NCI-H69 (cell line): ENCODE measurements around the gene RAB28.

Experiments
- DNase-seq: peaks from one replicate; lab custom pipeline; 2025; lab: John Stamatoyannopoulos, UW

The RAB28 gene

DNA sequence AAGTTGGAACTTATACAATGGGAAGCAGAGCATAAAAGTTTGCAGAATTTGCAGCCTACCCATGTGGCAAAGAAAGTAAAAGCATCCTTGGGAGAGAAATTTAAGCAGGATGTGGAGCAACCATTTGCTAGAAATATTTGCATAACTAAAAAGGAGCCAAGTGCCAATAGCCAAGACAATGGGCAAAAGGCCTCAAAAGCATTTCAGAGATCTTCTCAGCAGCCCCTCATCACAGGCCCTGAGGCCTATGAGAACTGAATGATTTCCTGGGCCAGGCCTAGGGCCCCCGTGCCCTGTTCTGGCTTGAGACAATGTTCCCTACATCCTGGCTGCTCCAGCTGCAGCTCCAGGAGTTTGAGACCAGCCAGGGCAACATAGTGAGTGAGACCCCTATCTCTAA is 25.3 kb upstream of the RAB28 start:
- DNase-seq, result no peak

DNA sequence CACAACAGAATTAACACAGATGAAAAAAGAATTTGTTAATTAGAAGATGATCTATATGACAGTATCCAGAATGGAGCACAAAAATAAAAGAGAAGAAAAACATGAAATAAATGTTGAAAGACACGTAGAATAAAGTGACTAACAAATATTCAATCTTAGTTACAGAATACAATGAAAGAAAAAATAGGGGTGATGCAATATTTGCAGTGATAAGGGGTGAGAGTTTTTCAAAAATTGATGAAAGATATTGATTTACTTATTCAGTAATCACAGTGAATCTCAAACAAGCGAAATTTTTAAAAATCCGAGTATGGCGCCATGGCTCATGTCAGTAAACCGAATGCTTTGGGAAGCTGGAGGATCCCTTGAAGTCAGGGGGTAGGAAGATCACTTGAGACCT is 20.2 kb upstream of the RAB28 start:
- no peak for DNase-seq

DNA sequence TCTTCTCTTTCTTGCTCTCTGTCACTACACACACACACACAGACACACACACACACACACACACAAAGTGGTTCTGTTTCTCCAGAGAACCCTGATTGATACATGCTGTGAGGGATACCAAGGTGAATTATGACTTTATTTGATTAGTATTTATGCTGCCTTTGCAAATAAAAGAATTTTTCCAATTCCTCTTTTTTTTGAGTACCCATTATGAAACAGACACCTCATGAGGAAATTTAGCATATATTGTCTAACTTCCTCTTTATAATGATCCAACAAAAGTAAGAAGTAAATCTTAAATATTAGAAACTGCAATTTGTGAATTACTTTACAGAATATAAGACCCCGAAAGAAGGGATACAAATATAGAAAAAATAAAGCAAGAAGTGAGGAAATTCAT is 14.3 kb upstream of the RAB28 start:
- peak; percentile 9 for DNase-seq

DNA sequence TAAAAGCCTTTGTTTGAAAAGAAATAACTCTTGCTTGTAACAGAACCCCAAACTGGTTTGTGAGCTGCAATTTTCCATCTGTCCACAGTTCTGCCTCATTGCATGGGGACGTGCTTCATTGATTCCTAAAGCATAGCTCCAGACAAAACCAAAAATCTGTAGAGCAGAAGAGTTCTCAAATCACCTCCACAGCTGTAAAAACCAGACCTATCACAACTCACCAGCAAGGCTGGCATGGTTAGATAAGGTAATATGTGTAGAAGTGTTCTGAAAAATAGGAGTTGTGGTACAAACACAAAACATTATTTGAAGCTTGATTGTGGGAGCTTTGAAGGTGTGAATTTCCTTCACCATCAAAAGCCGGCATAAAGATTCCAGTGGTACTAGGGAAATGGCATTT is 12.5 kb upstream of the RAB28 start:
- peak; percentile 84 for DNase-seq

DNA sequence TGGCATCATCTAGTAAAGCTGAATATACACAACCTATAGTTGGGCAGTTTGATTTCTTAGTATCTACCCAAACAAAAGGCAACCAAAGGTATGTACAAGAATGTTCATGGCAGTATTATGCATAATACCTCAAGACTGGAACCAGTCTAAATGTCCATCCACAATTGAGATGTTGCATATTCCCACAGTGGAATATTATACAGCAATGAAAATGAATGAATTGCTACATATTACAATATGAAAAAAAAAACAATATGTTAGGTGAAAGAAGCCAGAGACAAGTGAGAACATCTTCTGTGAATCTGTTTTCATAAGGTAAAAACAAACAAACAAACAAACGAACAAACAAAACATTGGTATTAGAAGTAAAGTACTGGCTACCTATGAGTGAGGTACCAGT is 11.6 kb upstream of the RAB28 start:
- no peak for DNase-seq

DNA sequence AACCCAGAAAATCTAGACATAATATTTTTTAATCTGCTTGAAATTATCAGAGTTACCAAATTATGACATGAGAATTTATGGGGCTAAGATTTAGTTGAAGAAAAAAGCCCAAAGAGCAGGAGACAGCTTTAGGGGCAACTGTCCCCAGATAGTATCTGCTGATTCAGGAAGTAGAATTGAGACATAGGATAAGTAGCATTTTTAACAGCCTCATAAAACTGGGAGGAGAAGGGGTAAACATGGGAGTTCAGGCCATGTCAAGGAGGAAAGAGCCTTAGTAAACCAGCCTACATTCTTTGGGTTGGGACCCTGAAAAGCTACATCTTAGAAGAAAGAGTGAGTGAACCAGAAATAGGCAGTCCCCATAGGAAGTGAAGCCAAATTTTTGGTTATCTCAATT is 9.7 kb upstream of the RAB28 start:
- DNase-seq, result peak; percentile 4

DNA sequence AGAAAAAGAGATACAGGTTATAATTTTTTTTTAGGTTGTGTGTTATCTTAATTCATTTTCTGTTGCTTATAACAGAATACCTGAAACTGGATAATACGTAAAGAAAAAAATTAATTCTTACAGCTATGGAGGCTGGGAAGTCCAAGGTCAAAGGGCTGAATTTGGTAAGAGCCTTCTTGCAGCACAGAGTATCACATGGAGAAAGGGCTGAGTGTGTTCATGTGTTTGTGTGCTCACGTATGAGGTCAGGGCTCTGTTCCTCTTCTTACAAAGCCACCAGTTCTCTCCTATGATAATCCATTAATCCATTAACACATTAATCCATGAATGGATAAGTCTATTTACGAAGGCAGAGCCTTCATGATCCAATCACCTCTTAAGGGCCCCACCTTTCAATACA is 8.6 kb upstream of the RAB28 start:
- DNase-seq, result no peak

DNA sequence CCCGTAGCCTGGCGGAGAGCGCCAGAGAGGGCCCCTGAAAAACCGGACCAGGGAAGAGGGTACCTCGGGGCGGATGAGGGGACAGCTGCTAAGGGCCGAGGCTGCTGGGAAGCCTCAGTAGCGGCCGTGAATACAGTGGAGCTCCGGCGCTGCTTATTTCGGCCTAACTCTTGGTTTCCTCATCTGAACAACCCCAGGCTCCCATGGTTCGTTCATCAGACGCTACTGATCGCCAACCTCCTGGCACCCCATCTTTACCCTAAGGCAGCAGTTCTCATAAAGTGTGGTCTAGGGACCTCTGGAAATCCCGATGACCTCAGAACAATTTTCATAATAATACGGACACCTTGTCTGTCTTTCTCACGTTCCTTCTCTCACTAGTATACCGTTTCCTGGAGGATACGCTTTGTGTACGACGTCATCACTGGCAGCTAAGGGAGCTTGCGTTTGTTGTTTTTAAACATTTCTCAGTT is 645 bp upstream of the RAB28 start:
- DNase-seq, result peak; percentile 70

DNA sequence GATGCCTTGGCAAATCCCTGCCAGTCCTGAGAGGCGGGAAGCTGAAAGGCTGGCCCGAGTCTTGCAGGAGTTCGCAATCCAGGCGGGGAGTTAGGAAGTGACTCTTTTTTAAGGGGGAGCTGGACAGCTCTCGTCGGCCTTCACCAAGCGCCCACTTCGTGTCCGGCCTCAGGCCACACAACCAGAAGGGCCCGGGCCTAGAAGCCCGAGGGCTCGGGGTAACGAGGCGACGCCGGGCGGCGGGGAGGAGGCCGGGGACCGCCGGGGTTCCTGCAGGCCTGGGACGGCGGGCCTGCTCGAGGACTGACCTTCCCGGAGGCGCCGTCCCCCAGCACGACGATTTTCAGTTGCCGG is 395 bp downstream of the RAB28 start:
- peak; percentile 78 for DNase-seq

DNA sequence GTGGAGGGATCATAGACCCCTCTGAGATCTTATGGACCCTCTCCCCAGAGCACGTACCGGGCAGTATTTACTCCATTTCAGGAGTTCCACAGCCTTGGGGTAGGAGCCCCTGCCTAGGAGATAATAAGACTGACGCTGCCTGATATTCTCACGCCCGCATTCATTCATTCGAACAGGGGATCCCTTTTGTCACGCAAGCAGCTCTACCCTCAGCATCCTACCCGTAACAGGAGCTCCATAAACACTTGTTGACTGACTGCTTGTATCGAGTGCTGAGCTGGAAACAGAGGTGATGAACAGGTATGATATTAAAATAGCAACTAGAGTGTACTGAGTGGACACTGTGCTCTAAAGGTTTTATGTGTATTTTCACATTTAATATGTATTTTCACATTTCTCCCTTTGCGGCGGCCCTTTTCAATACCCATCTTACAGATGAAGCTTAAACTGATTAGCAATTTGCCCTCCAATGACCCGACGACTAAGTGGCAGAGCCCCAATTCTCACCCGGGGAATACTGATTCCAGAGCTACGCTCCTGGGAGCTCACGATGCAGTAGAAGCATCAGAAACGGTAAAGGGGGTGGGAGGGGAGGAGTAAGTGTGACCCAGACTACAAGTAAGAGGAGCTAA is 888 bp downstream of the RAB28 start:
- DNase-seq, result peak; percentile 60

DNA sequence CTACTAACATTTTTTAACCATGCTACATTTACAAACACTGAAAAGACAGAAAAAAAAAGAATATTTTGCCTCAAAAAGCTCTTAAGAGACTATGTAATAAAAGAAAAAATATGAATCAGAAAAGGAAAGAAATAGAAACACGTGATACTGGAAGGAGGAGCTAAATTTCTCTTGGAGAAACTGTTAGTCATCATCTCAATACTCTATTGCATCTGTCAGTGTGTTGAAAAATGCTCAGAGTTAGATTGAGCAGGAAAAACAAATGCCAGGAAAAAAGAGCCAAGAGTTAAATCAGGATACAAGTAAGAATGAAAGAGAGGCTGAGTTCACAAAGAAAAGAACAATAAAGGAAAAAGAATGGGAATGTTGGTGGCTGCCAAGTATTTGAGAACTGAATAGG is 2.6 kb downstream of the RAB28 start:
- peak; percentile 29 for DNase-seq

DNA sequence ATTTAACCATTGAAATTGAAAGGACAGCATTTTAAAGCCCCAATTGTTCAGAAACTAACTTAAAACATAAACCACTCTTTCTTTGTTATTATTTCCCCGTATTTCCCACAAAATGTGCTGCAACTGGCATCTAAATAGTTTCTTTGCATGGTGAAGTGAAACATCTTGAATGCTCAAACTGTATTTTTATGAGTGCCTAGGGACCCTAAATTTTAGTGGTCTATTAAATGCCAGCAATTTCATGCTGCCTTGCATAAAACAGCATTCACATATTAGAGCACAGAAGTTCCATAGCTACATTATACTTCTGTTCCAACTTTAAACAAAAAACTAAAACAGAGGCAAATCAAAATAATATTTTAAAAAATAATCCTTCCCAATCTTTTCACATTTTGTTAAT is 5.4 kb downstream of the RAB28 start:
- peak; percentile 5 for DNase-seq

DNA sequence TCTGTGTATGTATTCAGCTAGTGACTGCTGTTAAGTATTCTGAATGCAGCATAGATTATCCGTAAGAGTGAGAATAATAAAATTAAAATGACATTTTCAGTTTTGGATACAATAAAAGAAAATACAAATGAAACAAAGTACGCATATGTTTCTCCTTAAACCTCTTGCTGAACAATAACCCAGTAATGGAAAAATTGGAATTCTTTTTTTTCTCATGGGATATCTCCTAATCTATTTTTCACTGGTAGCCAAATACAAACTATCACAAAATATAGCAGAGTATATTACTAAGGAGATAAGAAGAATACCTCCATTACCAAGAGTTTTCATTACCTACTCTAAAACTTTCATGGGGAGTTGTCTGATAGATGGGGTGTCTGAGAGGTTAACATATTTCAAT is 6.0 kb downstream of the RAB28 start:
- DNase-seq, result no peak

DNA sequence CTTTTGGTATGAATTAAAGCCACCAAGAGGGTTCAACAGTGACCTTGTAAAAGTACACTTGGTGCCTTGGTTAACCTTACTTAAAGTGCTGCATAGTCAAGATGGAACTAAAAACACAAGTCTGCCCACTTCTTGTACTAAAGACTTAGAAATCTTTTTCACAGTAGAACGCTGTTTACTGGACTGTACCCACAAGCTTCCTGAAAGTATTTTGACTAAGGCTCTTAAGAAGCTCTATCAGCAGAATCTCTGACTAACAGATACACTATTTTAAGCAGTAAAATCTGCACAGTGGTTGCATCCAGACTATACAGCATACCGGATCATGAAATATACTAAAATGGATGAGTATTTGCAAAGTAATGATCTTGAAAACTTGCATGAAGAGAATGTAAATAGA is 7.2 kb downstream of the RAB28 start:
- no peak for DNase-seq

DNA sequence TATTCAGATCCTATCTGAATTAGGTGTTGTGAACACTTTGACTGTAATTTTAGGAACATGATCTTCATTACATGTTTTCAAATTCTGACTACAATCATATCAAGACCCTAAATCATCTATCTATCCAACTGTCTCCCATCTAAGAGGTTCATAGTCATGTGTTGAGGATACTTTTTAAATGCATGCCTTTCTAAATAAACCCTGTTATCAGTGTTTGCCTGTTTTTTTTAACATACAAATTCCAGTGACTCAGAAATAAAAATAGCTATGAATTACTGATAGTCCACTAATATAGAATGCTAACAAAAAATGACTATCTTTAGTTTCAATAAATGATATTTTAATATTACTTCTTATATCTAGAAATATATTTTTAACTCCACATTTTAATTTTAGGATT is 8.0 kb downstream of the RAB28 start:
- DNase-seq, result no peak

DNA sequence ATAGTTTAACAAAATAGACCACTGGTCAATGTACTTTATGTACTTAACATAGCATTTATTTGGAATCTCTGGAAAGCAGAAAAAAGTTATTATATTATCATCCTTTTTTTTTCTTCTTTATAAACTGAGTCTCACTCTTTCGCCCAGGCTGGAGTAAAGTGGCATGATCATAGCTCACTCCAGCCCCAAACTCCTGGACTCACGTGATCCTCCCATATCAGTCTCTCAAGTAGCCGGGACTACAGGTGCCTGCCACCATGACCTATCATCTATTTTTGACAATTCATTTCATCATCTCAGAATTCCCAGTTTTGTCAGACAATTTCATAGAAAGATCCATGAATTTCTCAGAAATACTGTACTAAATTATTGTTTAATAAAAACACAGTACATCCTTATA is 12.7 kb downstream of the RAB28 start:
- DNase-seq, result no peak

DNA sequence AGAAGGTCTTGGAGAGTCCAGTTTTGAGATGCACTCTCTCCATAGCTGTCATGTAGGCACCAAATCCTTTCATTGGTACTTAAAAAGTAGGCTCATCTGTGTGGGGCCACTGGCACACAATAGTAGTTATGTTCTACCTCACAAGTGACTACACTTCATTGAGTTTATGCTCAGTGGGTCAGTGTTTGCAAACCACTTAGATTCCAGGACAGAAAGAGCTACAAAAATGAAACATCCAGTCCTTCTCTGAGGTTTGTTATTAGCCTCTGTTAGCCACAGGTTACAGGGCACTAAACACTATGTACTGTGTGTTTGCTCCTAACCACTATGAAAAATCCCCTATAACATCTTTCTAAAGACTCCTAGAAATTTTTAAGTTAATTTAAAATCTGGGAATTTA is 13.8 kb downstream of the RAB28 start:
- DNase-seq, result no peak

DNA sequence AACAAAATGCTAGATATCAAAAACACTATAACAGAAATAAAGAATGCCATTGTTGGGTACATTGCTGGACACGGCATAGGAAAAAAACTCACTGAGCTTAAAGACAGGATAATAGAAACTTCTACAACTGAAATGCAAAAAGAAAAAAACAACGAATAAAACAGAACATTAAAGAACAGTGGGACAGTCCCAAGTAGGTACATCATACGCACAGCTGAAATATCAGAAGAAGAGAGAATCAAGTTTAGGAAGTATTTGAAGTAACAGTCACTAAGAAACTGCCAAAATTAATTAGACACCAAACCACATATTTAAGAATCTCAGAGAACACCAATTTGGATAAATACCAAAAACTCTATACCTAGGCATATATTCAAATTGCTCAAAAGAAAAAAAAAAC is 19.2 kb downstream of the RAB28 start:
- no peak for DNase-seq

DNA sequence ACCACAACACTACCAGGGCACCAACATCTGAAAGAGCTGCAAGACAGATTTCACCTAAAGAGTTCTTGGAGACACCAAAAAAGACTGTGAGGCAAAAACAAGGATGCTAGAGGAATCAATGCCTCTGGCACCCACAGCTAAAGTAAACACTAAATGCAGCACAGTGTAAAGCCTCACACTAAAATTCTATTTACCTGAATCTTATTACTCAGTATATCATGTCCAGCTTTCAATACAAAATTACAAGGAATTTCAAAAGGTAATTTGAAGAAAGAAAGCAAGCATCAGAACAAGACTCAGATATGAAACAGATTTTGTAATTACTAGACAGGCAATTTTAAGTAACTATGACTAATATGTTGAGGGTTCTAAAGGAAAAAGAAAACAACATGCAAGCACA is 19.6 kb downstream of the RAB28 start:
- DNase-seq, result peak; percentile 32

DNA sequence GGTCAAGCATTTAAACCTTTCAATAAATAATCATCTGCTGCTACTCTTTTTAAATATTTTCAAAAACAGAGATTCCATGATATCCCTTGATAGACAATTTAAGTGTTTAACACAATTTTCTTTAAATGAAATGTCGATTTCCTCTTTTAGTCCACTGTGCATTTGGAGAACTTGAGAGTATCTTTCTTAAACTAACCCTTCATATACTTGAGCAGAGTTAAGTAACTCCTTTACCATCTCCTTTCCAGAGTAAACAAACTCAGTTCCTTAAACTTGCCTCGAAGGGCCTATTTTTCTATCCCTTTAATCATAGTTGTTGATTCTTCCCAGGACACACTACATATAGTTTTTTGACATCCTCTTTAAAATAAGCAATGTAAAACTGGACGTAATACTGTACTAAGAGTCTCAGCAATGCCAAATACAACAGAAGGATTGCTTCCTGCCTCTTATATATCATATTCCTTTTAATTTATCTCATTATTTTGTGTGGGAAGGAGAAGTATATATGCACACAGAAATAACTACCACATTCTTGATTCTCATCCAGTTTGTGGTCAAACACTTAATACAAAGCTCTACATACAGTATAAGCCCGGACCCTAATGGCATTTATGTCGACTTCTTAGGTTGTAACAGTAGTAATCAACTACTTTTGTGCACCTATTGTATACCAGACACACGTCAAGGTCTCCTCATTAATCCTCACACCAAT is 22.8 kb downstream of the RAB28 start:
- DNase-seq, result no peak

DNA sequence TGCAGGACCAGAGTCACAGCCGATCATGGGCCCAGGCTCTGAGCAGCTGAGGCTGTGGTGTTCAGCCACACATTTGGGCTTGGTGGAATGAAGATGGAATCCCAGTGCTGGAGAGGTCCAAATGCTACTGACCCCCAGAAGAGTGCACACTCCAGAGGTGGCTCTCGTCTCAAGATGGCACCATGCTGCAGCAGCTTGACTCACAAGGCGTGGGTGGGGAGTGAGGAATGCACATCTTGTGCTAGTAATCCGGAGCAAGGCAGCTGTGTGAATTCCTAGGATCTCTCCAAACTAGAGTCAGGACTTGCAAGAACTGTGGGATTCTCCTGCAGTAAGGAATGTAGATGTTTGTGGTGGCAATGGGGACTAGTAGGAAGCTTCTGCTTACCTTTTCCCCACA is 28.7 kb downstream of the RAB28 start:
- DNase-seq, result no peak

DNA sequence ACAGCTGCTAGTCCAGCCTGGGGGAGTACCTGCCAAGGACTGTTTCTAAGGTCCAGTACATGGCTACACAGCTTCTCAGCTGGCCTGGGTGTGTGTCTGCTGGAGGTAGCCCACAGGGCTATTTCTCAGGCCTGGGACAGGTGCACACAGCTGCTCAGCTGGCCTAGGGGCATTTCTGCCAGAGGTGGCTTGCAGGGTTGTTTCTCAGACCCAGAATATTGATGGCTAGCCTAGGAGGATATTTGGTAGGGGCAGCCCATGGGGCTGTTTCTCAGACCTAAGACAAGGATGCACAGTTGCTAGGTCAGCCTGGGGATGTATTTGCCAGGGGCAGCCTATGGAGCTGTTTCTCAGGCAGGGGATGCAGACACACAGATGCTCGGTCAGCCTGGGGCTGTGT is 29.4 kb downstream of the RAB28 start:
- no peak for DNase-seq

DNA sequence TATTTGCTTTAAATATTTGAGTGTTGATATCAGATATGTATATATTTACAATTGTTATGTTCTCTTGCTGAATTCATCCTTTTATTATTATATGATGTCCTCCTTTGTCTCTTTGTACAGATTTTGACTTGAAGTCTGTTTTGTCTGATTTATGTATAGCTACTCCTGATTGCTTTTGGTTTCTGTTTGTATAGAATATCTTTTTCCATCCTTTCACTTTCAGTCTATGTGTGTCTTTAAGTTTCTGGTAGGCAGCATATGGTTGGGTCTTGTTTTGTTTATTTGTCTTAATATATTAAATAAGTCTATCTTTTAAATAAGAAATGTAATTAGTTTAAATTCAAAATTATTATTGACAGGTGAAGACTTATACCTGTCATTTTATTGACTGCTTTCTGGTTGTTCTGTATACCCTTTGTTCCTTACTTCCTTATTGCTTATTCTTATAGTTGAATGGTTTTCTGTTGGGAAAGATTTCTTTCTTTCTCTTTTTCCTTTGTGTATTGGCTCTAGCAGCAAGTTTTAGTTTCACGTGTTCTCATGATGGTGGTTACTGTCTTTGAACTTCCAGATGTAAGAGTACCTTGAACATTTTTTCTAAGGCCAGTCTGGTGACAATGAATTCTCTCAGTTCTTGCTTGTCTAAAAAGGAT is 31.1 kb downstream of the RAB28 start:
- no peak for DNase-seq

DNA sequence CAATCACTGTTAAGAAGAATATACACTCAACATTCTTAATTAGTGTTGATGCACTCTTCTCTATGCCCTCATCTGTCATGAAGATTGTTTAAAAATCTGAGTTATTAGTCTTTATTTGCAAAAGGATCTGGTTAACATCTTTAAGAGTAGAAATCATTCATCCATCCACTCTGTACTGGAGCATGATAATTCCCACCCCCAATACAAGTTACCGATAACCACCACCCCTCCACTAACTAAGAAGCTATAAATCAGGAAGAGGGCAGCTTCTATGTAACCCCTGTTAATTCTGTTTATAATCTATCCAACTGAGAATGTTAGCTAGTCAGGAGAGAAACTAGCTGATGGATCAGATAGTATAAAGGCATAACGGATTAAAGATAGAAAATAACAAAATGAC is 34.5 kb downstream of the RAB28 start:
- peak; percentile 9 for DNase-seq
